GM12892 (cell line): Measurements from ENCODE around the gene DRGX.

Experiments
- POLR2A ChIP-seq: IDR thresholded peaks from 2 replicates; pipeline ENCODE4 v1.6.1; 2011; ENCODE audit warnings: low read depth, low read length, control low read depth
- POLR2AphosphoS5 ChIP-seq: IDR thresholded peaks from 2 replicates; pipeline ENCODE4 v1.6.1; 2011; ENCODE audit warnings: low read depth, low read length, control low read depth
- TAF1 ChIP-seq: IDR thresholded peaks from 2 replicates; pipeline ENCODE4 v1.6.1; 2011; ENCODE audit warnings: low read depth, mild to moderate bottlenecking, control low read depth, low read length, borderline replicate concordance

DNA sequence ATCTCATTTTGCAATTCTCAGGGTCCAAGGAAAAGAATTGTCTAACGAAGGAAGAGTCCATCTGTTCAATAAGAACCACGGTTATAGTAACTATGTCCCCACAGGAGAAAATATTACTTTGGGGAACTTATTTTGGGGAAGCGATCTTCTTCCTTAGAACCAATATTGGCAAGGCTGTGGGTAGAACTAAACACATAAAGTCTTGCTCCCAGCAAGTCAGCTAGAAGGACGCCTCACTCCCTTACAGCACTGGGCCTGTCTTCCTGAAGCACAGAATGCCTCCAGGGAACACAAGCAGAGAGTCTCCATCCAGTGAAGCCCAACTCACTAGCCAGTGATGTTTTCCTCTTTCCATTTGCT, 66.8 kb downstream of the DRGX start:
- TF ChIP-seq POLR2AphosphoS5 (no peak), POLR2A (no peak), TAF1 (no peak)
